Lower lobe of right lung (tissue), 2 donors: ENCODE data around the gene EPHX1. TPM values are rescaled to one million over a fixed set of nuclear protein-coding genes. Genes with fewer than 3 reads are reported as not detected.

ENCODE experiments used
- ATAC-seq, 2 donors: fragments of 200-7000 bp; cut with Tn5 transposase; one replicate each; pipeline ENCODE4 v1.9.1; 2020 to 2022; ENCODE audit warnings: mild to moderate bottlenecking in 2 of 2, moderate library complexity in 2 of 2
- DNase-seq: peaks from one replicate; pipeline ENCODE4 v3.0.0-alpha.2; 2020
- H3K27ac ChIP-seq: fragments of 200-600 bp; one replicate; pipeline ENCODE4 v1.8.0; 2022
- H3K27me3 ChIP-seq: fragments of 200-600 bp; one replicate; pipeline ENCODE4 v1.8.0; 2022; ENCODE audit warnings: low read depth
- H3K36me3 ChIP-seq: fragments of 200-600 bp; one replicate; pipeline ENCODE4 v1.8.0; 2022; ENCODE audit warnings: mild to moderate bottlenecking
- H3K4me1 ChIP-seq: fragments of 200-600 bp; one replicate; pipeline ENCODE4 v1.8.0; 2022
- H3K4me3 ChIP-seq: fragments of 200-600 bp; one replicate; pipeline ENCODE4 v1.8.0; 2022; ENCODE audit warnings: mild to moderate bottlenecking
- H3K9me3 ChIP-seq: fragments of 200-600 bp; one replicate; pipeline ENCODE4 v1.8.0; 2022
- intact Hi-C: fragments of 100-400 bp; cut with DNase I; formaldehyde crosslinking; loops from one replicate; pipeline ENCODE4 v1.11.0; 2022
- total RNA-seq: library from RNA; stranded (reverse); fragmentation: NEBNext Ultra II Directional; extraction: Animal tissue kit (Norgen Biotek cat#: 25700); gene quantifications from one replicate; pipeline ENCODE4 v1.2.1, GENCODE V29; 2021
- TF ChIP-seq, protein P1 (sequence below): fragments of 200-600 bp; IDR thresholded peaks from one replicate; pipeline ENCODE4 v1.8.0; 2022; ENCODE audit warnings: antibody characterized with exemption, mild to moderate bottlenecking
- donor health status: DM: no; HTN: yes; CAD: no; lungs with severe emphysema.

EPHX1 gene
- total RNA-seq, 1 donor from 2014 or later = 233 TPM

DNA sequence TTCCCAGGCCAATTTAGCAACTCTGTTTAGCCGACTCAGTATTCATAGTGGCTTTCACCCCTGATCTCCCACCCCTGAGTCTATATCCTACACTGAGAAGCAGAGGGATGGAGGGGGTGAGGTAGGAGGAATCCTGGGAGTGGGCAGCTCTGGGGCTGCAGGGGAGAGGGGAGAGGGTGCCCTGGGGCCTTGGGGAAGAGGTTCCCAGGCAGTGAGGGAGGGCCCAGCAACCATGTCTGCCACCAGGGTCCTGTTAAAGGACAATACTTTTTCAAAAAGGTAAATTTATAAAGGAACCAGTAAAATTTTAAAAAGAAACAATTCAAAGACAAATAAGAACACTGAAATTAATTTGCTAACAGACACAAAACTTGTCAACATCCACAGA, 30.3 kb downstream of the EPHX1 start:
- TF ChIP-seq, protein P1, sequence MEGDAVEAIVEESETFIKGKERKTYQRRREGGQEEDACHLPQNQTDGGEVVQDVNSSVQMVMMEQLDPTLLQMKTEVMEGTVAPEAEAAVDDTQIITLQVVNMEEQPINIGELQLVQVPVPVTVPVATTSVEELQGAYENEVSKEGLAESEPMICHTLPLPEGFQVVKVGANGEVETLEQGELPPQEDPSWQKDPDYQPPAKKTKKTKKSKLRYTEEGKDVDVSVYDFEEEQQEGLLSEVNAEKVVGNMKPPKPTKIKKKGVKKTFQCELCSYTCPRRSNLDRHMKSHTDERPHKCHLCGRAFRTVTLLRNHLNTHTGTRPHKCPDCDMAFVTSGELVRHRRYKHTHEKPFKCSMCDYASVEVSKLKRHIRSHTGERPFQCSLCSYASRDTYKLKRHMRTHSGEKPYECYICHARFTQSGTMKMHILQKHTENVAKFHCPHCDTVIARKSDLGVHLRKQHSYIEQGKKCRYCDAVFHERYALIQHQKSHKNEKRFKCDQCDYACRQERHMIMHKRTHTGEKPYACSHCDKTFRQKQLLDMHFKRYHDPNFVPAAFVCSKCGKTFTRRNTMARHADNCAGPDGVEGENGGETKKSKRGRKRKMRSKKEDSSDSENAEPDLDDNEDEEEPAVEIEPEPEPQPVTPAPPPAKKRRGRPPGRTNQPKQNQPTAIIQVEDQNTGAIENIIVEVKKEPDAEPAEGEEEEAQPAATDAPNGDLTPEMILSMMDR = no peak
- intact Hi-C loops = no loop called here
- no peak for DNase-seq

DNA sequence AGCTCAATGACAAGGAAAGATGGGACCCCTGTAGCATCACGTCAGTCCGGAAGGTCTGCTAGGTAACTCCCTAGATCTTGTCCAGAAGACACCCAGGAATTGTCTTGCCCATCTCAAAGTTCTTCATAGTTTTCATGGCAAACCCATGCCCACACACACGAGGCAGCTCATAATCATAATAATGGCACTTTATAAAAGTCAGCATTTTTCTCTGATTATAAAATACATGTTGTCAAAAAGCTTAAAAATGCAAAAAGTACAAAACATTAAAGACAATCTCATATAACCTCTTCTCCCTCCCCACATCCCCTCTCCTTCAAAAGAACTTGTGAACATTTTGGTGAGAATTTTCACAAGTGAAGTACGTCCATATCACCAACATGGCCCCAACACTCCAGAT, 30.8 kb downstream of the EPHX1 start:
- H3K27ac ChIP-seq = no peak overlapping the region
- no peaks in the 10 kb centered on the region for H3K9me3 ChIP-seq
- TF ChIP-seq, protein P1 = no peak
- H3K36me3 ChIP-seq = peaks cover 94% of the 10 kb centered on the region
- H3K4me1 ChIP-seq = peaks cover 6% of the 10 kb centered on the region
- H3K4me3 ChIP-seq = no peak overlapping the region
- intact Hi-C loops = no loop called here
- DNase-seq = no peak
- no peaks in the 10 kb centered on the region for H3K27me3 ChIP-seq
- no peak for ATAC-seq

More for the DNA sequence above, 30.3 kb downstream of the EPHX1 start:
- no peak for ATAC-seq
- Histone ChIP-seq H3K27ac (no peak overlapping the region), H3K36me3 (peaks cover 90% of the 10 kb centered on the region), H3K9me3 (no peaks in the 10 kb centered on the region), H3K4me1 (peaks cover 5% of the 10 kb centered on the region), H3K27me3 (no peaks in the 10 kb centered on the region), H3K4me3 (no peak overlapping the region)

DNA sequence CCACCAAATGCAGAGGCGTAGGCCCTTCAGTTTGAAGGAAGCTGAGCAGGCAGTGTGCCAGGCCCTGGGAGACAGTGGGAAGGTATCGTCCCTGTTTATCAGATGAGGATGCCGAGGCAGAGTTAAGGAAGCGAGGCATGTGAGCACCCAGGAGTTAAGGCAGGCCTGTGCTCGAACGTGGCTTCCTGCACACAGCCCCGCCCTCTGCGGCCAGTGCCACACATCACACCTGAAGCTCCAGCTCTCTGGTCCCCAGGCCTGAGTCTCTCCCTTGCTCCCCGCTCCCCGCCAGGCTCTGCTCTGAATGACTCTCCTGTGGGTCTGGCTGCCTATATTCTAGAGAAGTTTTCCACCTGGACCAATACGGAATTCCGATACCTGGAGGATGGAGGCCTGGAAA, 32.1 kb downstream of the EPHX1 start:
- intact Hi-C loops = no loop called here
- H3K27ac ChIP-seq = no peak overlapping the region
- H3K36me3 ChIP-seq = peaks cover 100% of the 10 kb centered on the region
- DNase-seq (no peak), ATAC-seq (no peak)
- no peaks in the 10 kb centered on the region for H3K9me3 ChIP-seq
- peaks cover 5% of the 10 kb centered on the region for H3K4me1 ChIP-seq
- TF ChIP-seq, protein P1 = no peak
- no peak overlapping the region for H3K4me3 ChIP-seq
- H3K27me3 ChIP-seq = no peaks in the 10 kb centered on the region

DNA sequence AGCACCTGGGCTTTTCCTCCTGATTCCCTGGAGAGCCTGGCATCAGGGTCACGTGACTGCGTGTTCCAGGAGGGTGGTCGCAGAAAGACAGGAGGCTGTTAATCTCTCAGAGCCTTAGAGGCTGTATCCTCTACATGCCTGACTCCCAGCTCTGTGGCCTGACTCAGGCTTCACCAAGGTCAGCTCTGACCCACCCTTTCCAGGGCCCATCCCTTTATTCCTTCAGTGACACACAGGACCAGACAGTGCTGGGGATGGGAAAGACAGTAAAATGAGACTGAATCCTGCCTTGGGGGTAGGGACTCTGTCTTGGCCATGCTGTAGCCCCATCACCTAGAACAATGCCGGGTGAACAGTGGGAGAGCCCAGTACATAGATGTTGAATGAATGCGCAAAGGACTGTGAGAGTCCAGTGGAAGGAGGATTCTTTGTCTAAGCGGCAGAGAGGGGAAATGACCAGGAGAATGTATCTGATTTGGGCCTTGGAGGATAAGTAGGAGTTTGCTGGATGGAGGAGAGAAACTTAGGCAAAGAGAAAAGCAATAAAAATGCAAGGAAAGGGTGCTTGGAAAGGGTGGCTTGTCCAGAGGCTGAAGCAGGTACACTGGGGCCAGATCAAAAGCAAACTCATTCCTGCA, 33.0 kb downstream of the EPHX1 start:
- intact Hi-C loops = no loop called here
- no peaks in the 10 kb centered on the region for H3K9me3 ChIP-seq
- ATAC-seq (no peak), DNase-seq (no peak)
- H3K27ac ChIP-seq = no peak overlapping the region
- peaks cover 100% of the 10 kb centered on the region for H3K36me3 ChIP-seq
- no peaks in the 10 kb centered on the region for H3K27me3 ChIP-seq
- peaks cover 5% of the 10 kb centered on the region for H3K4me1 ChIP-seq
- H3K4me3 ChIP-seq = no peak overlapping the region
- TF ChIP-seq, protein P1 = no peak

DNA sequence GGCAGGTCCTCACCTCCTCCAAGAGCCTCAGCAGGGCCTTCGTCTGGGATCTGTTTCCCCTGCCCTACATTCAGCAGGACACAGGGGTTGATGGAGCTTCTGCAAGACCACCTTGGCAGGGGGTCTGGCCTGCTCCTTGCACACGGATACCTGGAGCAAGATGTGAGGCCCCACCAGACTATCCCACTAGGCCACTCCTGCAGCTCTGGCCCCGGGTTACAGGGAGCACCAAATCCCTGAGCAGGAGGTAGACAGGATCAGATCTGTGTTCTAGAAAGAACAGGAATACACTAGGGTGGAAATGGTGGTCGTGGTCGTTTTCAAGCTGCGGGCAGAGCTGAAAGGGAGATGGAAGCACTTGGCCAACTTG, 33.5 kb downstream of the EPHX1 start:
- Histone ChIP-seq H3K4me3 (no peak overlapping the region), H3K36me3 (peaks cover 100% of the 10 kb centered on the region), H3K4me1 (peaks cover 5% of the 10 kb centered on the region), H3K9me3 (no peaks in the 10 kb centered on the region), H3K27ac (no peak overlapping the region), H3K27me3 (no peaks in the 10 kb centered on the region)
- no peak for DNase-seq
- intact Hi-C loops = no loop called here
- TF ChIP-seq, protein P1 = no peak
- ATAC-seq = no peak
